Naive thymus-derived CD8-positive, alpha-beta T cell (primary cell): ENCODE measurements around the gene PTPRT. TPM values are rescaled to one million over a fixed set of nuclear protein-coding genes. Genes with fewer than 3 reads are reported as not detected.

Experiments
- ATAC-seq, 2 donors: fragments of 150-1000 bp; cut with Tn5 transposase in 1 of 2; sonication (Bioruptor Pico), chemical (Tn5 transposase) in 1 of 2; 1 replicate in 1 of 2; 2 replicates in 1 of 2; pipeline ENCODE4 v1.10.0; 2021; ENCODE audit warnings: mild to moderate bottlenecking in 2 of 2, moderate library complexity in 2 of 2
- POLR2A ChIA-PET: fragments of 350-600 bp; sonication (Branson Sonifier 250); formaldehyde crosslinking; loops from one replicate; lab custom pipeline; 2021; ENCODE audit warnings: antibody characterized with exemption; lab: Charles Lee
- DNase-seq, 10 donors: peaks; one replicate each; pipeline versions ENCODE4 v3.0.0 to v3.0.0-alpha.2; 2020 to 2022
- H3K27ac Mint-ChIP-seq, 10 donors: one replicate each; pipeline ENCODE4 v1.8.0; 2020 to 2022; ENCODE audit warnings: mild to moderate bottlenecking in 10 of 10, mixed read lengths in 10 of 10, moderate library complexity in 4 of 10, inconsistent platforms in 1 of 10
- H3K27me3 Mint-ChIP-seq, 5 donors: one replicate each; pipeline ENCODE4 v1.8.0; 2021 to 2022; ENCODE audit warnings: mixed read lengths in 5 of 5
- H3K36me3 Mint-ChIP-seq, 3 donors: one replicate each; pipeline ENCODE4 v1.8.0; 2020 to 2022; ENCODE audit warnings: mixed read lengths in 3 of 3, mild to moderate bottlenecking in 2 of 3, inconsistent platforms in 1 of 3
- H3K4me1 Mint-ChIP-seq, 4 donors: one replicate each; pipeline ENCODE4 v1.8.0; 2021 to 2022; ENCODE audit warnings: mixed read lengths in 4 of 4
- H3K4me3 Mint-ChIP-seq, 10 donors: one replicate each; pipeline ENCODE4 v1.8.0; 2020 to 2022; ENCODE audit warnings: mild to moderate bottlenecking in 10 of 10, mixed read lengths in 10 of 10, moderate library complexity in 6 of 10, inconsistent platforms in 1 of 10
- H3K9me3 Mint-ChIP-seq, 9 donors: one replicate each; pipeline ENCODE4 v1.8.0; 2020 to 2022; ENCODE audit warnings: mixed read lengths in 9 of 9, mild to moderate bottlenecking in 3 of 9, inconsistent platforms in 1 of 9, moderate library complexity in 1 of 9
- polyA plus RNA-seq, 3 donors: library from polyadenylated mRNA; unstranded; fragments of 300-500 nt; fragmentation: Illumina TruSeq; gene quantifications; one replicate each; pipeline ENCODE4 v1.2.3, GENCODE V29; 2021
- total RNA-seq, 8 experiments: library from RNA in 2 of 8; stranded (reverse) in 2 of 8; gene quantifications; one replicate each; pipeline ENCODE4 v1.2.3 and lab custom pipeline; 2021 to 2026

The PTPRT gene
- total and polyA plus RNA-seq, 5 experiments from 2014 or later, result not detected

DNA sequence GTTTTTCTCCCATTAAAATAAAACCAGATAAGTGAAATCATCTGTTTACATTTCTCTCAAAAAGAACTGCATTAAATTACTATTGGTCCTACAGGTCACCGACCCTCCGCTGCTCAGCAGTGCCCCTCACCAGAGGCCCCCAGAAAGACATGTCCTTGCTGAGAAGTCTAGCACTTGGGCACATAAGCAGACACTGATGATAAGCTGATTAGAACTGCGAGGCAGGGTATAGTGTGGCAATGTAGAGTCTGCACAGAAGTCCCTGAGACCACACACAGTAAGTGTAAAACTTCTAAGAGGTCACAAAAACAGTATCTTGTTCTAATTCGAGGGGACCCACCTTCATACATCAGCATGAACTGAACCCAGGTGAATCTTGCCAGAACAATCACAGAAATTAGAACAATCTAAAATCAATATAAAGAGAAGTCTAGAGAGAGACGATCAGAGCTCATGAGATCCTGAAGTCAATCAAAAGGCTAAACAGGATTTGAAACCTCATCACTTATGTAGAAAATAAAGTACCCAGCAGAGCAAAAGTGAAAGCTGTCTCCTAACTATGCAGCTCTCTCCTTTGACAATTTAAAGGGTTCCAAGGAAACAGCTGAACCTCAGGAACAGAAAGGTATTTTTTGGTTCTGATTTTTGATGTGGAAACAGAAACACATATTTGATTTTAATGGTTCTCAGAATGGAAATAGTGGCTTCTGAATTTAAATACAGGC is 182.9 kb downstream of the PTPRT start:
- no peak overlapping the region for H3K27ac Mint-ChIP-seq
- H3K27me3 Mint-ChIP-seq, result peaks cover 0 to 8% (median 0%) of the 10 kb centered on the region in 5 donors
- no peaks in the 10 kb centered on the region for H3K36me3 Mint-ChIP-seq
- ATAC-seq (no peak), DNase-seq (no peak)
- H3K4me1 Mint-ChIP-seq, result peaks cover 0 to 2% (median 0%) of the 10 kb centered on the region in 4 donors
- H3K9me3 Mint-ChIP-seq, result peaks cover 0 to 16% (median 2%) of the 10 kb centered on the region in 9 donors
- POLR2A ChIA-PET, result no interaction called here
- no peak overlapping the region for H3K4me3 Mint-ChIP-seq

DNA sequence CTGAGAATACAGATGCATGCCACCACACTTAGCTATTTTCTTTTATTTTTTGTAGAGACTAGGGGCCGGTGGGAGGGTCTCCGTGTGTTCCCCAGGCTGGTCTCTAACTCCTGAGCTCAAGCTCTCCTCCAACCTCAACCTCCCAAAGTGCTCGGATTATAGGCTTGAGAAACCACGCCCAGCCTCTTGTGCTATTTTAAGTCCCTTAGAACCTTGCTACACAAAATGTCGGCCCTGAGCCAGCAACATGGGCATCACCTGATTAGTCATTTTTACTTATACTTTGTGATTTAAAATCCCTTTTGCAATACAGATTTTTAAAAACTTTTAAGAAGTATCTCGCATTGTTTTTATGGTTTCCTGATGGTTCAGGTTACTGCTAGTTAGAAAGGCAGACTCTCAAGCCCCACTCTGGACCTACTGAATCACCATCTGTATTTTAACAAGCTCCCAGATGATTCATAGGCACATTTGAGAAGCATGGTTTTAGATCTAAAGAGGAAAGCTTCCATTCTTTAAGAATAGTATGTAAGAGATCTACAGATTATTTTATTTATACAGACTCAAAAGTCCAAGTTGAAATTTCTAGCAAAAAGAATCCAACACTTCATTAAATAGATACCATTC is 186.3 kb downstream of the PTPRT start:
- ATAC-seq, result no peak
- Mint-ChIP-seq H3K4me3 (no peak overlapping the region), H3K36me3 (no peaks in the 10 kb centered on the region), H3K4me1 (no peaks in the 10 kb centered on the region), H3K27me3 (peaks cover 0 to 1% (median 0%) of the 10 kb centered on the region in 5 donors), H3K27ac (no peak overlapping the region), H3K9me3 (peaks cover 0 to 9% (median 0%) of the 10 kb centered on the region in 9 donors)
- POLR2A ChIA-PET, result no interaction called here
- no peak for DNase-seq

DNA sequence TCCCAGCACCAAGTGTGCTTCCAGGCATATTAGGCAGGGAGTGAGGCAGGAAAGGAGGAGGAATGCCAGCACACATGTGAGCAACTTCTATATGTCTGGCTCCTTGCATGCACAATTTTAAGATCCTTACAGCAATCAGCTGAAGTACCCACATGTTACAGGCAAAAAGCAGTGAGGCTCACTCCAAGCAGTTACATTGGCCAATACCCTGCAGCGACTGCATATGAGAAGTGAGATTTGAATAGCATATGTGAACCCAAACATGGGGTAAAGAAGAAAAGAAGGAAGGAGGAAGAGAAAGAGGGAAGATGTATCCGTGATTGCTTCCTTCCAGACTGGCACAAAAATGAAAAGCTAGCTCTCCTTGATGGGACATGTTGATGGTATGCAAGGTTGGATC is 193.6 kb downstream of the PTPRT start:
- Mint-ChIP-seq H3K9me3 (peaks cover 0 to 11% (median 3%) of the 10 kb centered on the region in 9 donors), H3K4me3 (no peak overlapping the region), H3K27me3 (peaks cover 0 to 11% (median 2%) of the 10 kb centered on the region in 5 donors), H3K4me1 (no peaks in the 10 kb centered on the region), H3K27ac (no peak overlapping the region), H3K36me3 (no peaks in the 10 kb centered on the region)
- POLR2A ChIA-PET, result no interaction called here
- ATAC-seq (no peak), DNase-seq (no peak)

DNA sequence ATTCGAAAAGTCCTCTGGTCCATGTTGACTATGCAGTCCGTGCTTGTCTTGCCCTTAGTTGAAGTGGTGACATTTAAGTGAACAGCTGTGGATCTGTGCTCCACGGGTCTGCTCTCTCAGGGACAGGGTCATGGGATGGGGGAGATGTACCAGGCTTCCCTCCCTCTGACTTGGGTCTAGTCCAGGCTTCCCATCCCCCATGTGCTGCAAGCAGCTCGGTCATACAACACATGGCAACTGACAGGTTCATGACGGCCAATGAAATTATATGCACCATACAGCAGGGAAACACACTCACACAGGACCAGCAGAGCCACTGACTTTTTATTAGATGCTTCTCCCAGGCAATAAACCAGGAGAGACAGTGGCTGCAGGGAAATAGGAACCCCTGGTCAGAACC is 201.4 kb downstream of the PTPRT start:
- no peaks in the 10 kb centered on the region for H3K36me3 Mint-ChIP-seq
- H3K27me3 Mint-ChIP-seq, result peaks cover 3 to 19% (median 8%) of the 10 kb centered on the region in 5 donors
- H3K4me1 Mint-ChIP-seq, result no peaks in the 10 kb centered on the region
- H3K27ac Mint-ChIP-seq, result peak overlapping the region in 1 of 10 donors; percentile 47
- DNase-seq (no peak), ATAC-seq (no peak)
- peaks cover 0 to 12% (median 2%) of the 10 kb centered on the region in 9 donors for H3K9me3 Mint-ChIP-seq
- POLR2A ChIA-PET, result no interaction called here
- no peak overlapping the region for H3K4me3 Mint-ChIP-seq

DNA sequence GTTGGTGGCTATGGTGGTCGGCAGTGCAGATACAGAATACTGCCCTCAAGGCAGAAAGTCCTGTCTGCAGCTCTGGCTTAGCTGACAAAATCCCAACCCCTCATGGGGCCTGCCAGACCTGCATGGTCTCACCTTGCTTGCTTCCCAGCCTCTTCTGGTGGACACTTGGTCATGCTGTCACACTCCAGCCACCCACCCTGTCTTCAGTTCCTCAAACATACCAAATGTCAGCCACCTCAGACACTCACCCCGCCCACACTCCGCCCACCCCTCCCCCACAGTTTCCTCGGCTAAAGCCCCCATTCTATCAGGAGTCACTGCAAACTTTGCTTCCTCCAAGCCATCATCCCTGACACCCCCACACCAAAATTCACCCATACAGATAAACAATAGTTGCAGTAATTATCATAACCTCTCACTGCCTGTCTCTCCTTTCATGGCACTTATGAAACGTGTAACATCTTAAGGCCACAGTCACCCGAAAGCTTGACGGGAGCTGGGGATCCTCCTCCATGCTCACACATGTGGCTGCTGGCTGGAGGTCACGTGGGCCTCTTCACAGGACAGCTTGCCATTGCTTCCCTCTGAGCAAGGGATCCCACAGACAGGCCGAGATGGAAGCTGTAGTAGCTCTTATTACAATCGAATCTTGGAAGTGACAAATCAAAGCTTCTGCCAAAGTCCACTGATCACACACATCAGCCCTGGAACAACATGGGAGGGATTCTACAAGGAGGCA is 202.2 kb downstream of the PTPRT start:
- POLR2A ChIA-PET, result no interaction called here
- no peak for DNase-seq
- H3K9me3 Mint-ChIP-seq, result peaks cover 0 to 12% (median 2%) of the 10 kb centered on the region in 9 donors
- no peak for ATAC-seq
- no peak overlapping the region for H3K4me3 Mint-ChIP-seq
- no peak overlapping the region for H3K27ac Mint-ChIP-seq
- no peaks in the 10 kb centered on the region for H3K4me1 Mint-ChIP-seq
- peaks cover 3 to 24% (median 8%) of the 10 kb centered on the region in 5 donors for H3K27me3 Mint-ChIP-seq
- H3K36me3 Mint-ChIP-seq, result no peaks in the 10 kb centered on the region

DNA sequence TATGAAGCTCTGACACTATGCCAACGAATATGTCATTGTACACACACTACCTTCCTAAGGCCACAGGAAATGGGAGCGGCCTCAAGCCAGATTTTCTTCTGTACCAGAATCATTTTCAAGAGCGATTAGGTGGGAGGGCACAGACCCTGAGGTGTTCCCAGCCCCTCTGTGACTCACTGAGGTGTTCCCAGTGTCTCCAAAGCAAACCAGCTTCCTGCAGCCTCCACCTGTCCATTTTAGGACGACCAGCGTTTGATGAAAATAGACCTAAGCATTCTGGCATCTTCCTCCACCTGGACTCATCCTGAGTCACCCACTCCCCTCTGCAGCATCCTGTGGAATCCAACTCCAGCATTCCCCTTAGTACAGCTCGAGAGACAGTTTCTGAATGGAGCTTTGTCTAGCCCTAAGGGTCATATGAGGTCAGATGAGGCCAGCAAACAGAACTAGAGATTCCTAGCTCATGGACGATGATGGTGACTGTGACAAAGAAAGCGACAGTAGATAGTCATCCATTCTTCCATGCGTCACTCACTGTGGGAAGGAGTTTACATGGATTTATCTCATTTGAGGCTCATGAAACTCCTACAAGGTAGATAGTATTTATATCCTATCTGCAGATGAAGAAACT is 203.4 kb downstream of the PTPRT start:
- ATAC-seq (no peak), DNase-seq (no peak)
- Mint-ChIP-seq H3K4me1 (no peaks in the 10 kb centered on the region), H3K27ac (no peak overlapping the region), H3K27me3 (peaks cover 3 to 24% (median 8%) of the 10 kb centered on the region in 5 donors), H3K36me3 (no peaks in the 10 kb centered on the region), H3K9me3 (peaks cover 0 to 12% (median 2%) of the 10 kb centered on the region in 9 donors), H3K4me3 (no peak overlapping the region)
- POLR2A ChIA-PET, result no interaction called here

DNA sequence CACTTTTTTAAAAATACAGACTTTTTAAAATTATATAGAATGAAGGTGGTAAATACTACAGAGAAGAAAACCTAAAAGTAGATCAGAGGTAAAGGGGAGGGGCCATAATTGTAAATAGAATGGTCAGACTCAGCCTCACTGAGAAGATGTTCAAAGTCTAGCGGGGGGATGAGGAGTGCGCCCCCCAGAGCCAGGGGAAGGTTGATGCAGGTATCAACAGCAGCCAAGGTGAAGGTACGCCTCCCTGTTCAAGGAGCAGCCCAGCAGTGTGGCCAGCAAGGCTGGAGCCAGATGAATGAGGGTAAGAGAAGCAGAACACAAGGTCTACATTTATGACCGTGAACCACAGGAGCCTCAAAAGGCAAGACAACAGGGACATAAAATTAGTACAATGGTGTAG is 204.1 kb downstream of the PTPRT start:
- DNase-seq (no peak), ATAC-seq (no peak)
- H3K27ac Mint-ChIP-seq, result no peak overlapping the region
- H3K4me1 Mint-ChIP-seq, result no peaks in the 10 kb centered on the region
- POLR2A ChIA-PET, result no interaction called here
- H3K4me3 Mint-ChIP-seq, result no peak overlapping the region
- peaks cover 2 to 21% (median 8%) of the 10 kb centered on the region in 5 donors for H3K27me3 Mint-ChIP-seq
- no peaks in the 10 kb centered on the region for H3K36me3 Mint-ChIP-seq
- peaks cover 0 to 12% (median 2%) of the 10 kb centered on the region in 9 donors for H3K9me3 Mint-ChIP-seq

DNA sequence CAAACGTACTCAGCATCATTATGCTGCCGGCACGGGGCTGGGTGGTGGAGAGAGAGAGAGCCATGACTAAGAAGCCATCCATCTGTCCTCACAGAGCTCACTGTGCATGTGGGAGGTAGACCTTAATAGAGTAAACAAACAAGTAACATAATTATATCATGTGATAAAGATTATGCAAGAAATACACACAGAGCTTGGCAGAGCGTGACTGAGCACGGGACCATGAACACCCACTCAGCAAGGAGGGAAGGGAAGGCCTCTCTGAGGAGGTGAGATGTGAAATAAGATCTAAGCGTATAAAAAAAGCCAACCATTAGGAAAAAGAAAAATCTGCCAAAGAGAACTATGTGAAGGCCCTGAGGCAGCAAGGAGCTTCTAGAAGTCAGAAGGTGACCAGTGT is 207.5 kb downstream of the PTPRT start:
- Mint-ChIP-seq H3K4me3 (no peak overlapping the region), H3K9me3 (peaks cover 0 to 12% (median 0%) of the 10 kb centered on the region in 9 donors), H3K36me3 (no peaks in the 10 kb centered on the region), H3K27ac (no peak overlapping the region), H3K27me3 (peaks cover 2 to 20% (median 5%) of the 10 kb centered on the region in 5 donors), H3K4me1 (no peaks in the 10 kb centered on the region)
- no peak for DNase-seq
- ATAC-seq, result no peak
- POLR2A ChIA-PET, result no interaction called here

DNA sequence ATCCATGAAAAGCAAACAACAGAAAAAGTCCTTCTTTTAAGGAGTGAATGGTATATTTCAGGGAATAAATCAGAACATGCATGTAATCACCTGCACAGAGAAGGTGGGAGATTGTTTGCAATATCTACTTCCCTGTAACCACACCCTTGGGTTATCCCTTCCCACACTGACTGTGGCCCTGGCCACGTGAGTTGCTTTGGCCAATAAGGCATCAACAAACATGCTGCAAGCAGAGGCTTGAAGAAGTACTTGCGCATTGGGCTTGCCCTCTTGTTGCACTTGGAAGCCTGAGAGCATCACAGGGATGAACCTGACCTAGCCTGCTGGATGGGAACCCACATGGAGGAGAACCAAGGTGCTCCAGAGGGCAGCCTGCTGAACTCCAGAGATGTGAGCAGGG is 208.5 kb downstream of the PTPRT start:
- POLR2A ChIA-PET, result no interaction called here
- H3K4me3 Mint-ChIP-seq, result no peak overlapping the region
- no peaks in the 10 kb centered on the region for H3K36me3 Mint-ChIP-seq
- peaks cover 0 to 12% (median 0%) of the 10 kb centered on the region in 9 donors for H3K9me3 Mint-ChIP-seq
- H3K4me1 Mint-ChIP-seq, result no peaks in the 10 kb centered on the region
- ATAC-seq, result no peak
- DNase-seq, result no peak
- H3K27ac Mint-ChIP-seq, result no peak overlapping the region
- H3K27me3 Mint-ChIP-seq, result peaks cover 2 to 20% (median 5%) of the 10 kb centered on the region in 5 donors

DNA sequence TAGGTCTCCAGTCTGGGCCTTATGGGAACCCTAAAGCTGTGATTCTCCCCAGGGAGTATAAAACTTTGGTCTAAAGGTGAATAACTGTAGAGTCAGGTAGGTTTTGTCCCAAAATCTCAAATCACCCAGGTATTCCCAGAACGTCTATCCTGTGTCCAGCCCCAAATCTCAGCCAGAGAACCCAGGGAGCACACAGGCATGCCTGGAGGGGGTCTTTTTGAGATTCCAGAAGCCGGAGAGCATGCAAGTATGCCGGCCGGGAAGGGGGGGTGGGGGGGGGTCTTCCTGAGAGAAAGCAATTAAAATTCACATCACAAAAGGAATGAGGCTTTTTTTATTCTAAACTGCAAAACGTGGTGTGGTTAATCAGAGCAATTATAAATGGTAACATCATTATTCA is 210.0 kb downstream of the PTPRT start:
- H3K4me3 Mint-ChIP-seq, result no peak overlapping the region
- peaks cover under 1 to 19% (median 5%) of the 10 kb centered on the region in 5 donors for H3K27me3 Mint-ChIP-seq
- no peaks in the 10 kb centered on the region for H3K4me1 Mint-ChIP-seq
- POLR2A ChIA-PET, result no interaction called here
- DNase-seq (no peak), ATAC-seq (no peak)
- H3K36me3 Mint-ChIP-seq, result no peaks in the 10 kb centered on the region
- H3K9me3 Mint-ChIP-seq, result peaks cover 0 to 10% (median 0%) of the 10 kb centered on the region in 9 donors
- no peak overlapping the region for H3K27ac Mint-ChIP-seq

DNA sequence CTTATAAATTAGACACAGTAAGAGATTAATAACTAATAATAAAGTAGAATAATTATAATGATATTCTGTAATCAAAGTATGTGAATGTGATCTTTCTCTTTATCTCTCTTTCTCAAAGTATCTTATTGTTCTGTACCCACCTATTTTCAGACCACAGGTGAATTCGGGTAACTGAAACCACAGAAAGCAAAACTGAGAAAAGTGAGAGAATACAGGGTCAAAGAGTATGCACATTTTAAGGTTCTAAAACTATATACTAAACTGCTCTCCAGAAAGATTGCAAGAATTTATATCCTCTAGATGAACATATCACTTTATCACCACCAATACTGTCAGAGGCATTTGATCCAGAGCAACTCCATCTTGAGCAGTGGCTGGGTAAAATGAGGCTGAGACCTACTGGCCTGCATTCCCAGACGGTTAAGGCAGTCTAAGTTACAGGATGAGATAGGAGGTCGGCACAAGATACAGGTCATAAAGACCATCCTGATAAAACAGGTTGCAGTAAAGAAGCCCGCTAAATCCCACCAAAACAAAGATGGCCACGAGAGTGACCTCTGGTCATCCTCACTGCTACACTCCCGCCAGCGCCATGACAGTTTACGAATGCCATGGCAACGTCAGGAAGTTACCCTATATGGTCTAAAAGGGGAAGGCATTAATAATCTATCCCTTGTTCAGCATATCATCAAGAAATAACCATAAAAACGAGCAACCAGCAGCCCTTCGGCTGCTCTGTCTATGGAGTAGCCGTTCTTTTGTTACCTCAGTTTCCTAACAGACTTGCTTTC is 211.3 kb downstream of the PTPRT start:
- H3K36me3 Mint-ChIP-seq, result no peaks in the 10 kb centered on the region

DNA sequence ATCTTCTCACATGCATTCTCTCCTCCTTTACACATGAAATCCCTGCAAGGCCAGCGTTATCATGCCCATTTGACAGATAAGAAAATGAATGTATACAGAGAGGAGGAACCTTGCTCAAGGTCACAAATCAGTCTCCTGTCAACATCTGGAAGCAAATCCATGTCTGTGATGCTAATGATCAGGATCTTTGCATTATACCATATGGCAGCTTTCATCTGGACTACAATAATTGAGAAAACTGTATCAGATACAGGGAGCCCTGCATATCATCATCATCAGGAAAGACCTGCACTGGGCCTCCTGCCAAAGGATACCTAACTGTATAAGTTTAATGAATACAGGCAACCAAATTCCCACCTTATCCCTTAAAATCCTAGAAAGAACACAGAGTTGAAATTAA is 213.7 kb downstream of the PTPRT start:
- Mint-ChIP-seq H3K27ac (no peak overlapping the region), H3K4me3 (no peak overlapping the region), H3K4me1 (no peaks in the 10 kb centered on the region), H3K9me3 (peaks cover 0 to 10% (median 0%) of the 10 kb centered on the region in 9 donors), H3K27me3 (peaks cover 0 to 4% (median 2%) of the 10 kb centered on the region in 5 donors), H3K36me3 (no peaks in the 10 kb centered on the region)
- POLR2A ChIA-PET, result no interaction called here
- DNase-seq, result no peak
- ATAC-seq, result no peak

More for the DNA sequence above, 211.3 kb downstream of the PTPRT start:
- Mint-ChIP-seq H3K9me3 (peaks cover 0 to 10% (median 0%) of the 10 kb centered on the region in 9 donors), H3K27me3 (peaks cover 0 to 10% (median 2%) of the 10 kb centered on the region in 5 donors), H3K27ac (no peak overlapping the region), H3K4me3 (no peak overlapping the region), H3K4me1 (no peaks in the 10 kb centered on the region)
- DNase-seq (no peak), ATAC-seq (no peak)
- POLR2A ChIA-PET, result no interaction called here
